ENCODE results near the gene RAB40C.

DNA sequence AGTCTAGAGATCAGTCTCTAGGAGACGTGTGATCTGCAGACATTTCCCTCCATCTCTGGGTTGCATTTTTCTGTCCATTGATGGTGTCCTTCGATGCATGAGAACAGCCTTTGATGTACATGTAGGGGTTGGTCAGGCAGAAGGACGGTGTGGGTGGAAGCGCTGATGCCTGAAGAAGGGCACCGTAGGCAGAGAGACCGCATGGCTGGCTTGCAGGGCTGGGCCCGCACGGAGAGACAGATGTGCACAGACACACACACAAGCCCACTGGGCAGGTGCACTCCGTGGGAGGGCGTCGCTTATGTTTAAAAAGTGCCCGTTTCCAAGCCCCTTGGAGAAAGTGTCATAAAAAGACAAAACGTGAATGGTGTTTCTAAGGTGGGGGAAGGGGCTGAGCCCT lies 25.3 kb downstream of the RAB40C start:
- TF ChIP-seq CTCF (IDR thresholded peaks at IDR 0.05) (no peak), POLR2AphosphoS5 (IDR thresholded peaks at IDR 0.05) (no peak)
